CD4-positive, alpha-beta T cell treated with Interleukin-12 subunit alpha and Interleukin-12 subunit beta, for 1 hour (primary cell): ENCODE results near the gene USP5.
A peak's percentile ranks its signal among the peaks of the same experiment; 100 is the strongest.

ENCODE experiments used
- DNase-seq: peaks from one replicate; pipeline ENCODE4 v3.0.0-alpha.2; 2020

Gene USP5, protein sequence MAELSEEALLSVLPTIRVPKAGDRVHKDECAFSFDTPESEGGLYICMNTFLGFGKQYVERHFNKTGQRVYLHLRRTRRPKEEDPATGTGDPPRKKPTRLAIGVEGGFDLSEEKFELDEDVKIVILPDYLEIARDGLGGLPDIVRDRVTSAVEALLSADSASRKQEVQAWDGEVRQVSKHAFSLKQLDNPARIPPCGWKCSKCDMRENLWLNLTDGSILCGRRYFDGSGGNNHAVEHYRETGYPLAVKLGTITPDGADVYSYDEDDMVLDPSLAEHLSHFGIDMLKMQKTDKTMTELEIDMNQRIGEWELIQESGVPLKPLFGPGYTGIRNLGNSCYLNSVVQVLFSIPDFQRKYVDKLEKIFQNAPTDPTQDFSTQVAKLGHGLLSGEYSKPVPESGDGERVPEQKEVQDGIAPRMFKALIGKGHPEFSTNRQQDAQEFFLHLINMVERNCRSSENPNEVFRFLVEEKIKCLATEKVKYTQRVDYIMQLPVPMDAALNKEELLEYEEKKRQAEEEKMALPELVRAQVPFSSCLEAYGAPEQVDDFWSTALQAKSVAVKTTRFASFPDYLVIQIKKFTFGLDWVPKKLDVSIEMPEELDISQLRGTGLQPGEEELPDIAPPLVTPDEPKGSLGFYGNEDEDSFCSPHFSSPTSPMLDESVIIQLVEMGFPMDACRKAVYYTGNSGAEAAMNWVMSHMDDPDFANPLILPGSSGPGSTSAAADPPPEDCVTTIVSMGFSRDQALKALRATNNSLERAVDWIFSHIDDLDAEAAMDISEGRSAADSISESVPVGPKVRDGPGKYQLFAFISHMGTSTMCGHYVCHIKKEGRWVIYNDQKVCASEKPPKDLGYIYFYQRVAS

DNA sequence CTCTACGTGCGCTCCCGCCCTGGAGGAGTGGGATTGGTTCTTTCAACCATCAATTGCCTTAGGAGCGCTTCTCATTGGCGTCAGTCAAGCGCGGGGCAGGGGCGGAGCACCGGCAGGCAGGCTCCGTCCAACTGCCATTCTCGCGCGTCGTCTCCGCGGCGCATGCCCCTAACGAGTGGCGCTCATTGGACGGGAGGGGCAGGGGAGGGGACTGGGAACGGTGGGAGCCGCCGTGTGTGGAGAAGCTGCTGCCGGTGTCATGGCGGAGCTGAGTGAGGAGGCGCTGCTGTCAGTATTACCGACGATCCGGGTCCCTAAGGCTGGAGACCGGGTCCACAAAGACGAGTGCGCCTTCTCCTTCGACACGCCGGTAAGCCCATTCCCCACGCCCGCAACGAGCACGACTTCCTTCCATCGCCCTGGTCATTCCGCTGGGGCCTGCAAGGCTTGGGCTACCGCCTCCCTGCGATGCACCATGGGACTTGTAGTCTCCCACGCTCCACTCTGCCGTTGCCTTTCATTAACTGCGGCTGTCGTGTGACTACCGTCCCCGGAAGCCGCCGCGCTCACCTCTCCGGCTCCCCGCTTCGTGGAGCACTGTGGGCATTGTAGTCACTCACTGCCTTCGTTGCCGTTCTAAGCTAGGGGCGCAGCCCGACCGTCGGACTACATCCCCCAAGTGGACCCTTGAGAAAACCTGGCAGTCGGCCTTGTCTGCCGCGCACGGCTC lies at the start of gene USP5:
Gene USP5 (plus strand): TSS at position 230 of the 730 bp plus-strand sequence. CDS start 30 bp downstream, at position 260.
- DNase-seq = peak; percentile 99

DNA sequence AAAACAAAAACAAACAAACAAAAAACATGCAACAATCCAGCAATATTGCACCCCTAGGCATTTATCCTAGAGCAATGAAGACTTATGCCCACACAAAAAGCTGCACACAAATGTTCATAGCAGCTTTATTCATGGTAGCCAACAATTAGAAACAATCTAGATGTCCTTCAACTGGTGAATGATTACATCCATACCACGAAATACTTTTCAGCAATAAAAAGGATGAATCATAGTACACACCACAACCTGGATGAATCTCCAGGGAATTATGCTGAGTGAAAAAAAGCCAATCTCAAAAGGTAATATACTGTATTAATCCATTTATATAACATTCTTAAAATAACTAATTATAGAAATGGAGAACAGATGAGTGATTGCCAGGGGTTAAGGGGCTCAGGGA lies 44.8 kb upstream of the USP5 start:
- no peak for DNase-seq

DNA sequence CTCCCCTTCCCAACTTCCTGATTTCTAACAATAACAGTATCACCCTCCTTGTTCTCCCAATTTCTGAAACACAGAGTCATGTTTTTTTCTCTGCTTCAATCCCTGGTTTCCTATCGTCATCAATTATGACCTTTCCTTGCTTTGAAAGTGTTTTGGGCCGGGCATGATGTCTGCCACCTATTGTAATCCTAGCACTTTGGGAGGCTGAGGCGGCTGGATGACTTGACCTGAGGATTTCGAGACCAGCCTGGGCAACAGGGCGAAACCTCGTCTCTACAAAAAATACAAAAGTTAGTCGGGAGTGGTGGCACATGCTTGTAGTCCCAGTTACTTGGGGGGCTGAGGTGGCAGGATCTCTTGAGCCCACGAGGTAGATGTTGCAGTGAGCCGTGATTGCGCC lies 42.9 kb upstream of the USP5 start:
- no peak for DNase-seq

DNA sequence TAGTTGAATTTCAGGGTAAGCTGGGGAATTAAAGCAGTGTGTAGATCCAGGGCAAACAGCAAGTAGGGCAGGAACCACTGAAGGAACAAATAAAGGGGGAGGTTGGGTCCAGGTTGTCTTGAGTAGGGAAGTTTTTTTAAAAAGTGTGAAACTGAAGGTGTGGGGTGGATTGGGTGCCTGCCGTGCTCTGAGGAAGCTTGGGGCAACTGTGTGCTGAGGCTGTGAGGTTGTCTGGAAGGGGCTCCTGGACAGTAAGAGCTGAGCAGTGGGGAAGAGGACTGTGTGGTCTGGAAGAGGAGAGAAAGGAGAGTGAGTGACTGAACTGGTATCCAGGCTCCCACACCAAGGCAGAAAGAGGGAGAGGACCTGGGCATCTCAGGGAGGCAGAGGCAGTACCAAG lies 41.2 kb upstream of the USP5 start:
- no peak for DNase-seq

DNA sequence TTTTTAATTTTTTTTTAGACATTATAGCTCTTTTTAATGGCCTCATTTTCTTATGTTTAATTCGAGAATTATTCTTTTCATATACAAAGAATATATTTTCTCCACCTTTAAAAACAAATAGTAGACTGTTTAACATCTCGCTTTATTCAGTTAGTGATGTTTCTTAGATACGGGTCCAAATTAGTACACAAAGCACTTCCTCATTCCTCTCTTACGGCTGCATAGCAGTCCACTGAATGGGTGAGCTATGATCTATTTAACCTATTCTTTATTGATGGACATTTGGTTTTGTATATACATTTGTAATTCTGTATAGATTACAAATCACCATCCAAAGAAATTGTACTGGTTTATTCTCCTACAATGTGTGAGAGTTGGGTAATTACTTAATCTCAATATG lies 38.6 kb upstream of the USP5 start:
- DNase-seq = no peak

DNA sequence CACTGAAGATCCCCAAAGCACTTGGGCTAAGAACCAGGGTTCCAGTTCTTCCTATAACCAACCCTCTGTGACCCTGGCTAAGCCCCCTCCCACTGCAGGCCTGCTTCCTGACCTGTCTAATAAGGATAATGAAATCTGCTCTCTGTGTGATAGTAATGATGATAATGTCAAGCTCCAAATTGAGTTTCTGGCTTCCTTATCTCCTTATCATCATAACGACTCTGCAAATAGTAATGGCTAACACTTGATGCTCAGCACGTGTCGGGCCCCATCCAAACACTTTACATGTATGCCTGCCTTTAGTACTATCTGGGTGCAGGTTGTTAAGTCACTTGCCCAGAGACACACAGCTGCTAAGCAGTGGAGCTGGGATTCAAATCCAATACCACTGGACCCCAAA lies 35.4 kb upstream of the USP5 start:
- DNase-seq = no peak

DNA sequence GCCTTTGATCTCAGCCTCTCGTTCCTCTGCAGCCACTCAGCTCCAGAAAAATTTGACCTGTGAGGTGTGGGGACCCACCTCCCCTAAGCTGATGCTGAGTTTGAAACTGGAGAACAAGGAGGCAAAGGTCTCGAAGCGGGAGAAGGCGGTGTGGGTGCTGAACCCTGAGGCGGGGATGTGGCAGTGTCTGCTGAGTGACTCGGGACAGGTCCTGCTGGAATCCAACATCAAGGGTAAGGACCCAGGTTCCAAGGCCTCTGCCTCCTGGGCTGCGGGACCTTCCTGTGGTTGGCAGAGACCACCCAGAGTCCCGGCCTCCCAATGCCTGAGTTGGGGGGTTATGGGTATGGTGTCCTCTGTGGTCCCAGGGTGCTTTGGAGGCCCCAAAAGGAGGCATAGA lies 34.9 kb upstream of the USP5 start:
- no peak for DNase-seq

DNA sequence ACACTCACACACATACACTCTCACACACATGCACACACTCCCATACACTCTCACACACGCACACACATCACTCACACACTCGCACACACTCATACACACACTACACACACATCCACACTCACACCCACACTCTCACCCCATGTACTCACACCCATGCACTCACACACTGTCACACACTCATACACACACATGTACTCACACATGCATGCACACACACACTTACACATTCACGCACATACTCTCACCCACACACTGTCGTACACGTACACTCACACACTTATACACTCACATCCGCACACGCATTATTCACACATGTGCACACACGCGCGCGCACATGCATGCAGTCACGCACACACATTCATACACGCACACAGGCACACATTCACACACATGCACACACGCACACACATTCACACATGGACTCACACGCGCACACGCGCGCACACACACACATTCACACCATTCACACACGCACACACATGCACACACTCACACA lies 34.2 kb upstream of the USP5 start:
- DNase-seq = no peak

DNA sequence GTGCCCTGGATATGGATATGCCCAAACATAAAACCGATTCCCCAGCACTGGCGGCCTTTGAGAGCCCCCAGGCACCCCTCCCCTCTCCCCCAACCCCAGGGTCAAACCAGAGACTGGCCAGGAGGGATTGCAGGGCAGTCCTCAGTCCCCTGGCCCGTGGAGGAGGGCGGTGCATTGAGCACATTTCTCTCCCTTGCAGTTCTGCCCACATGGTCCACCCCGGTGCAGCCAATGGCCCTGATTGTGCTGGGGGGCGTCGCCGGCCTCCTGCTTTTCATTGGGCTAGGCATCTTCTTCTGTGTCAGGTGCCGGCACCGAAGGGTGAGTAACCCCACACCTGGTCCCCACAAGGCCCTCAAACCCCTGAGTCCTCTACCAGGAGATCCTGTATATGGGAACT lies 33.7 kb upstream of the USP5 start:
- no peak for DNase-seq

DNA sequence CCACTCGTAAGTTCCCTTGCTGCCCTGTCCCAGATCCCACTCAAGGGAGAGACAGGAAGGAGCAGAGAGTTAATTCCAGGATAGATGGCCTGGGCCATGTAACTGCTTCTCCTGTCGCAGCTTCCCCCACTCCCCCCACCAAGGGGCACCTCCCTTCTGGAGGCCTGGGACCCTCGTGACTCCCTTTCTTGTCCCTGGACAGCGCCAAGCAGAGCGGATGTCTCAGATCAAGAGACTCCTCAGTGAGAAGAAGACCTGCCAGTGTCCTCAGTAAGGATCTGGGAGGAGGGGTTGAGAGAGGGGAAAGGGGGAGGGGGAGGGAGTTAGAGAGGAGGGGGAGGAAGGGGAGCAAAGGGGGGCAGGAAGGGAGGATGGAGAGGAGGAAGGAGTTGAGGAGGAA lies 33.3 kb upstream of the USP5 start:
- no peak for DNase-seq

DNA sequence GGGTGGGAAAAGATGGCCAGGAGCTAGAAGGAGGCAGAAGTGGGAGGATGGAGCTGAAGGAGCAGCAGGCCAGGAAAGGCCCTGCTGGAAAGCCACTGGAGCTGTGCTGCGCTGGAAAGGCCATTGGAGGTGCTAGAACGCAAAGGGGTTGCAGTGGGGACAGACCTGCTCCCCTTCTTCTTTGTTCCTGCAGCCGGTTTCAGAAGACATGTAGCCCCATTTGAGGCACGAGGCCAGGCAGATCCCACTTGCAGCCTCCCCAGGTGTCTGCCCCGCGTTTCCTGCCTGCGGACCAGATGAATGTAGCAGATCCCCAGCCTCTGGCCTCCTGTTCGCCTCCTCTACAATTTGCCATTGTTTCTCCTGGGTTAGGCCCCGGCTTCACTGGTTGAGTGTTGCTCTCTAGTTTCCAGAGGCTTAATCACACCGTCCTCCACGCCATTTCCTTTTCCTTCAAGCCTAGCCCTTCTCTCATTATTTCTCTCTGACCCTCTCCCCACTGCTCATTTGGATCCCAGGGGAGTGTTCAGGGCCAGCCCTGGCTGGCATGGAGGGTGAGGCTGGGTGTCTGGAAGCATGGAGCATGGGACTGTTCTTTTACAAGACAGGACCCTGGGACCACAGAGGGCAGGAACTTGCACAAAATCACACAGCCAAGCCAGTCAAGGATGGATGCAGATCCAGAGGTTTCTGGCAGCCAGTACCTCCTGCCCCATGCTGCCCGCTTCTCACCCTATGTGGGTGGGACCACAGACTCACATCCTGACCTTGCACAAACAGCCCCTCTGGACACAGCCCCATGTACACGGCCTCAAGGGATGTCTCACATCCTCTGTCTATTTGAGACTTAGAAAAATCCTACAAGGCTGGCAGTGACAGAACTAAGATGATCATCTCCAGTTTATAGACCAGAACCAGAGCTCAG lies 32.6 kb upstream of the USP5 start:
- DNase-seq = no peak

DNA sequence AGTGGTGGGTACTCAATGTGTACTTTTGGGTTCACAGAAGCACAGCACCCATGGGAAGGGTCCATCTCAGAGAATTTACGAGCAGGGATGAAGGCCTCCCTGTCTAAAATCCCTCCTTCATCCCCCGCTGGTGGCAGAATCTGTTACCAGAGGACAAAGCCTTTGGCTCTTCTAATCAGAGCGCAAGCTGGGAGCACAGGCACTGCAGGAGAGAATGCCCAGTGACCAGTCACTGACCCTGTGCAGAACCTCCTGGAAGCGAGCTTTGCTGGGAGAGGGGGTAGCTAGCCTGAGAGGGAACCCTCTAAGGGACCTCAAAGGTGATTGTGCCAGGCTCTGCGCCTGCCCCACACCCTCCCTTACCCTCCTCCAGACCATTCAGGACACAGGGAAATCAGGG lies 31.8 kb upstream of the USP5 start:
- no peak for DNase-seq

DNA sequence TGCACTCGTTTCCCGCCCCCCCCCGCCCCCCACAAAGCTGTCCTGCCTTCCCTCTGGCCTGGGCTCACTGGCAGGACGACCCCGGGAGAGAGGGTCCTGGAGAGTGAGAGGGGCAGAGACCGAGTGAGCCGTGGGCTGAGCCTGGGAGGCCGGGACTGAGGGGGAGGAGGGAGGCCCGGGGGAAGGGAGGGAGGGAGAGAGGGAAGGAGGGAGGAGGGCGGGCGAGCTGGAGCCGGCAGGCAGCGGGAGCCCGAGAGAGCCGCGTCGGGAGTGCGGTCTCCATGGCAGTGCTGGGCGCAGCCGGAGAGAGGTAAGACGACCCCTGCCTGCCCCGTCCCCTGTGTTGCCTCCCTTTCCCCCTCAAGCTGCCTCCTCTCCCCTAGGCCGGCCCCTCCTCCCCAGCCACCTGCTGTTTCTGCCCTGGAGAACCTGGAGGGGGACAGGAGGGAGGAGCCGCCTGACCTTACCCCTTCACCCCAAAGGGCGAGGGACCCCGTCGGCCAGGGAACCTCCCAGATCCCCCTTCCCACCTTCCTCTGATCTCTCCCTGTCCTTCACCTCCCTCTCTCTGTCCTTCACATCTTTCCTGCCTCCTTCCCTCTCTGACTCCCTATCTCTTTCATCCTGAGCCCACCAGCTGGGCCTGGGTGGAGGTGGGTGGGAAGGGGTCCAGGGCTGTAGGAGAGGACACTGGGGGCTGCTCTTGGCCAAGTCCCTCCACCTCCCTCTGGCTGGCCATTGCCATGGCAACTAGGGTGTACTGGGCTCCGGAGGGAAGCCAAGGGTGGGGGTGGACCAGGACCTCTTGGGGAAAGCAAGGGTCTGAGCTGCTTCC lies 30.1 kb upstream of the USP5 start, which contains the start of gene GPR162:
Gene GPR162 (plus strand): TSS at position 231 of the 835 bp plus-strand sequence. CDS start 2,078 bp downstream, outside the sequence.
- no peak for DNase-seq

DNA sequence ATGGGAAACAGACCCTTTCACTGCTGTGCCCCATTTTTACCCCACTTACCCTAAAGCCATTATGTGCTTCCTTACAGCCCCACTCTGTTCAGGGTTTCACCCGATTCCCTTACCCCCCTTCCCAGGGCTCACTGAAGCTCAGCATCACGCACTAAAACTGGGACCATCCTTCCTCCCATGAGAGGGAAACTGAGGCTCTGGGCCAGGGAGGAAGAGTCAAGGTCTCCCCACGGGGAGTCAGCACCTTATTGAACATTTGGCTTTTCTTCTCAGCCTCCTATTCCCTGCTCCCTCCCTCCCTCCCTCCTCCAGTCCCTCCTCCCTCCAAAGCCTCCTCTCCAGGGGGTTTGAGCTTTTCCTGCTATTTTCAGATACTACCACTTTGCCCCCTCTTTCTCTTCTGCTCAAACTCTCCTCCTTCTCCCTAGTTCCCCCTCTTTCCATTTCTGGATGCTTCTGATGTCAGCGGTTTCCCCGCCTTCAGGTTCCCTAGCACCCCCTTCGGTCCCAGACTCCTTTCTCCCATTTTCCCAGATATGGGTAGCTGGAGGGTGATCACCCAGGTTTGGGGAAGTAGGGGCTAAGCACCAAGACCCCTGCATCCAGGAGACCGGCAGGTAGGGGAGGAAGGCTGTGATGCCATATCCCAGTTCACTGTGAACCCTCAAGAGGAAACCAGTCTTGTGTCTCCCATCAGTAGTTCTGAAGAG lies 29.4 kb upstream of the USP5 start:
- DNase-seq = no peak

DNA sequence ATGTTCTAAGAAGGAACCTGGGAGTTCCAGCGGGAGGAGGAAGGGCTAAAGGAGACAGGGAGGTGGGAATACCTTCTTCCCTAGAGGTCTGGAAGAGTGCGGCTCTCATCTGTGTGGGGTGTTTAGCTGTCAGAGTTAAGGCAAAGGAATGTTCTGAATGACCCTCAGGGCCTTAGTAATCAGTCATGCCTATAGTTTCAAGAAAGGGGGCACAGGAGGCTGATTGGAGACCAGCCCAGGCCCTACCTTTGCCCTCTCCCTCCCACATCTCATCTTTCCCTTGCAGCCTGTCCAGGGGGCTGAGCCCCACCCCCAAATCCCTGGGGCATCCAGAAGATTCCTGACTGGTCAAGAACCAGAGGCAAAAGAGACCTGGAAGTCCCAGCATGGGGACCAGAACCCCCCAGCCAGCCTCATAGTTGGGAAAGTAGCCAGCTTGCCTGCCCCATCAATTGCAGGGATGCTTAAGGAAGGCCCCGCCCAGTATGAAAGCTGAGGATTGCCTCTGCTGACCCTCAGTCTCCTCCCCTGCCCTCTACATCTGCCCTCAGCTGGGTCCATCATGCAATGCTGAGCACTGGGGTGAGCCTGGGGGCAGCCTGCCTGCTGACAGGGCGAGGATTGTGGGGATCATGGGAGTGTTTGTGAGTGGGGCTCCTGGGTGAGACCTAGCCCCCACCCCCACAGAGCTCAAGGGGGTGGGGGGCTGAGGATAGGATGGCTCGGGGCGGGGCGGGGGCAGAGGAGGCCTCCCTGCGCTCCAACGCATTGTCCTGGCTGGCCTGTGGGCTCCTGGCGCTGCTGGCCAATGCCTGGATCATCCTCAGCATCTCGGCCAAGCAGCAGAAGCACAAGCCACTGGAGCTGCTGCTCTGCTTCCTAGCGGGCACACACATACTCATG lies 28.5 kb upstream of the USP5 start:
- DNase-seq = no peak

DNA sequence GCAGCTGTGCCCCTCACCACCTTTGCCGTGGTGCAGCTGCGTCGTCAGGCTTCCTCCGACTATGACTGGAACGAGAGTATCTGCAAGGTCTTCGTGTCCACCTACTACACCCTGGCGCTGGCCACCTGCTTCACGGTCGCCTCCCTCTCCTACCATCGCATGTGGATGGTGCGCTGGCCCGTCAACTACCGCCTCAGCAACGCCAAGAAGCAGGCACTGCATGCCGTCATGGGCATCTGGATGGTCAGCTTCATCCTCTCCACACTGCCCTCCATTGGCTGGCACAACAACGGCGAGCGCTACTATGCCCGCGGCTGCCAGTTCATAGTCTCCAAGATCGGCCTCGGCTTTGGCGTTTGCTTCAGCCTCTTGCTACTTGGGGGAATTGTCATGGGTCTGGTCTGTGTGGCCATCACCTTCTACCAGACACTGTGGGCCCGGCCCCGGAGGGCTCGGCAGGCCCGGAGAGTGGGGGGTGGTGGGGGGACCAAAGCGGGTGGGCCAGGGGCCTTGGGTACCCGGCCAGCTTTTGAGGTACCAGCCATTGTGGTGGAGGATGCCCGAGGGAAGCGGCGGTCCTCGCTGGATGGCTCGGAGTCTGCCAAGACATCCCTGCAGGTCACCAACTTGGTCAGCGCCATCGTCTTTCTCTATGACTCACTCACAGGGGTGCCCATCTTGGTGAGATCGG lies 27.7 kb upstream of the USP5 start:
- DNase-seq = no peak

DNA sequence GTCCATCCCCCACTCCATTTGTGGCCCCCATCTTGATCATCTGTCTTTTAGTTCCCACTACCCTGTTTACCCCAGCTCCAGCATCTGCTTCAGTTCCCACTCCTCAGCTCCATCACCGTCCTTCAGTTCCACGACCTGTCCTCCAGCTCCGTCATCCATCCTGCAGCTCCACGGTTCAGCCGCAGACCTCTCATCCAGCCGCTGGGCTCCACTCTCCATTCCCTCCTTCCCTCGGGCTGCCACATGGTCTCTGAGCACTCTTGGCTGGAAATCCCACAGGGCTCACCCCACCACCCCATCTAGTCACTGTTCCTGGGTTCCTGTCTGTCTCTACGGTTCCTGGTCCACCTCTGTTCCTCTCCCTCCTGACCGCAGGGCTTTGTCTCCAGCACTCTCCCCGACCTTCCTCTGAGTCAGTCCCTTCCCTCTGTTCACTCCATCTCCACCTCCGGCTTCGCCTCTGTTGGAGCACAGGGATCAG lies 27.0 kb upstream of the USP5 start:
- DNase-seq = no peak

DNA sequence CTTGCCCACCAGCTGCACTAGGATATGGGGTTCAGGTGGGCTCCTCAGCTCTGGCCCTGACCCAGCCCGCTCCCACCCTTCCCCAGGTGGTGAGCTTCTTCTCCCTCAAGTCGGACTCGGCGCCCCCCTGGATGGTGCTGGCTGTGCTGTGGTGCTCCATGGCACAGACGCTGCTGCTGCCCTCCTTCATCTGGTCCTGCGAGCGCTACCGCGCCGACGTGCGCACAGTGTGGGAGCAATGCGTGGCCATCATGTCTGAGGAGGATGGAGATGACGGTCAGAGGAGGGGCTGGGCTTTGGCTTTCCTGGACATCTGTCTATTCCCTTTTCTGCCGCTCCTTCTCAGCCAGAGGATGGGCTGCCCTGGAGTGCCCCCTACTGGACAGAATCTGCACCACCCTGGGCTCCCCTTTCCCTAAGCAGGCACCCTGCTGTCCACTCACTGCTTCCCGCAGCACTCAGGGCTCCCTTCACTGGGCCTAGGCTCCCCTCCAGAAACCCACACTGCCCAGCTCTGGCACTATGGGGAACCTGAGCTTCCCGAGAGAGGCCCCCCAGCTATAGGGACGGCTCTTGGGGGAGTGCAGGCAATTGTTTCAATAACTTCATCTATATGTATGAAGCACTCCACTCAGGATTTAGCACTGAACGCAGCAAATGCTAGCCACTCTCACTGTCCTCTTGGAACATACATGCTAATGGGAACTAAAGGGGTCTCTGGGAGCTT lies 26.4 kb upstream of the USP5 start:
- DNase-seq = peak; percentile 81
